NCI-H1436 (cell line): ENCODE results near the gene OGFR.

Experiments used
- DNase-seq: peaks from one replicate; lab custom pipeline; 2025; lab: John Stamatoyannopoulos, UW

Gene OGFR

DNA sequence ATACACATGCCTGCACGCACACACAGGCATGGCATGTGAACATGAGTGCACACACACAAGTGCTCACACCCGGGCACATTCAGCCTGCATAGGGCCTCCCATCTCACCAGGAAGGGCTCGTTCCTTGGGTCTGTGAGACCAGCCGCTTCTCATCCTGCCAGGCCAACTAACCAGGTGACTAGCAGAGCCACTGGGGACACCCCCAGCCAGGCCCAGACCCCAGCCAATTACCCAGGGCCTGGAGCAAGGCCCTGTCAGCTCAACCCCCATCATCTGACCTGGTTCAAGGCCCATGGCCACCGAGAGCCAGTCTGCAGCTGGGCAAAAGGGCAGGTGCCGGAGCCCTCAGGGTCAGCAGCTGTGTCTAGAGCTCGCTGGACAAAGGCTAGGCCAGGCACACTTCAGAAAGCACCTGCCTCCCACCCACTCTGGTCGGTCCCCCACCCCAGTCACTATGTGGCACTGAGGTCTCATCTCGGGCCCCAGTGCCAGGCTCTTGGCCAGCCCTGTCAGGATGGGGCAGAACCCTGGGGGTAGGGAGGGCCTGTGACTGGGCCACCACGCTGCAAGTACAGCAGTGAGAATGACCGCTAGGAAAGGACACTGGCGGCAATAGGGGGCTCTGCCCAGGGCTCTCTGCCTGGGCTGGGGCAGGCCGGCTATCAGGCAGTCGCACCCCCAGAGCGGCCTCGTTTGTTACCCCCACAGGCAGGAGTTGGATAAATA, 35.1 kb upstream of the OGFR start:
- no peak for DNase-seq

- DNase-seq: no peak
These were observed 34.3 kb upstream of the OGFR start for GRCh38 chr20:62770111-62770910.

- no peak for DNase-seq
These were observed 33.7 kb upstream of the OGFR start for GRCh38 chr20:62770916-62771315.

- DNase-seq: no peak
These were observed 33.1 kb upstream of the OGFR start for GRCh38 chr20:62771396-62772102.

- DNase-seq: no peak
These were observed 32.5 kb upstream of the OGFR start for GRCh38 chr20:62772103-62772611.

DNA sequence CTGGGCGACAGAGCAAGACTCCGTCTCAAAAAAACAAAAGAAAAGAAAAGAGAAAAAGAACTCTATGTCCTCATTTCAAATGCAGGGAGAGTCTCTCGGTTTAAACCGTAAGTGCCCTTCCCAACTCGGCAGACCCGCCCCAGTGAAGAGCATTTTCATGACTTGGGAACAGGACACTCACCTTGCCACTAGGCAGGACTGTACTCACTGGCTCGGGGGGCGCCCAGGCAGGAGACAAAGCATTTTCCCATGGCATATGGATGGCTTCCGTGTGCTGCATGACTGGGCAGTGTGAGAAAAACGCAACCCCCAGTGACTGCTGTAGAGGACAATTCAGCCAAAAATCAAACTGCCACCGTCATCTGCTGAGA, 32.0 kb upstream of the OGFR start:
- DNase-seq: no peak

- no peak for DNase-seq
These were observed 31.4 kb upstream of the OGFR start for GRCh38 chr20:62772990-62773844.

- DNase-seq: peak; percentile 15
These were observed 30.6 kb upstream of the OGFR start for GRCh38 chr20:62773845-62774714.

DNA sequence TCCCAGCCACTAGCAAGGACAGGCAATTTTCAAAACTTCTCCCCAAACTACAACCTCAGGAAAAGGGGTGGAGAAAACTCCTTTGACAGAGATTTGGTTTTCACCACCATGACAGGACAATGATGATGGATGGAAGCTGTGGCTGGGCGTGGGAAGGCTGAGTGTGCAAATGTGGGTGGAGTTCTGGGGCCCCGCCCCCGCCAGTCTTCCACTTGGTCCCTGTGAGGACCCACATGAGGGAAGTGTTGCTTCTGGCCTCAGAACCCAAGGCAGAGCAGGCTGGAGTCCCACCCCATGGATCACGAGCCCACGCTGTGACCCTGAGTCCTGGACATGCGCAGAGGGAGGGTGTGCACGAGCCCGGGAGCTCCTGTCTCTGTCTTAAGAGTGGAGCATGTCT, 29.9 kb upstream of the OGFR start:
- DNase-seq: no peak

DNA sequence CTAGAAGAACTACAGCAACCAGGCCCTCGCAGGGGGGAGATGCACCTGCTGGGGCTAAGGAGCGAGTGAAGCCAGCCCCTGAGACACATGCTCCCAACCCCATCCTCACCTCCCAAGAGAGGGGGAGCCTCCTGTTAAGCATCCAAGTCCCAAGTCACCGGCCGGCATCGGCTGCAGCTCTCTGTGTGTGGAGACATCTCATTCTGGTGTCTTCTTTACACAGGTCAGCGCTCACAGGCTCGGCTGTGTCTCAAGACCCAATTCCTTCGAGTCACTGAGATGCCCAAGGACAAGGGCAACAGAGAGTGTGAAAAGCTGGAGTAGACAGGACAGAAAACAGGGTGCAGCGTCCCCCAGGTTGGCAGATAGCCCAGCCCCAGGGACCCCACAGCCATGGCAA, 29.4 kb upstream of the OGFR start:
- no peak for DNase-seq

- DNase-seq: no peak
These were observed 28.5 kb upstream of the OGFR start for GRCh38 chr20:62776035-62776691.

GRCh38 chr20:62776692-62777527, 27.7 kb upstream of the OGFR start:
- DNase-seq: no peak

GRCh38 chr20:62777528-62777830, 27.2 kb upstream of the OGFR start:
- no peak for DNase-seq

DNA sequence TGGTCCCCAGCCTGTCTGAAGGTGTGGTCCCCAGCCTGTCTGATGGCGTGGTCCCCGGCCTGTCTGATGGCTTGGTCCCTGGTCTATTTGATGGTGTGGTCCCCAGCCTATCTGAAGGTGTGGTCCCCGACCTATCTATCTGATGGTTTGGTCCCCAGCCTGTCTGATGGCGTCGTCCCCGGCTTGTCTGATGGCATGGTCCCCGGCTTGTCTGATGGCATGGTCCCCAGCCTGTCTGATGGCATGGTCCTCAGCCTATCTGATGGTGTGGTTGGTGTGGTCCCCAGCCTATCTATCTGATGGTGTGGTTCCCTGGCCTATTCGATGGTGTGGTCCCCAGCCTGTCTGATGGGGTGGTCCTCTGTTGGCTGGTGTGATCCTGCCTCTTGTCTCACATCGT, 26.6 kb upstream of the OGFR start:
- no peak for DNase-seq

GRCh38 chr20:62778601-62779416, 25.8 kb upstream of the OGFR start:
- DNase-seq: no peak

DNA sequence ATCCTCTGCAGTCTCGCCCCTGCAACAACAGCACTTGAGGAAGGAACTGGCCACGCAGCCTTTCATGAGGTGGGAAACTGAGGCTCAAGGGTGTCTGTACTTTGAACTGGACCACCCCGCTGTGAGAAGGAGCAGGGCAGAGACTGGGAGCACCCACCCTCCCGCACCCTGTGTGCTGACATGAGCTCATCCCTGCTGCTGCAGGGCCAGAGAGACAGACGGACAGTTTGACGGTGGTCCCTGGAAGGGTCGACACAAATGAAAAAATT, 25.3 kb upstream of the OGFR start:
- no peak for DNase-seq

GRCh38 chr20:62780204-62780603, 24.4 kb upstream of the OGFR start:
- no peak for DNase-seq

- no peak for DNase-seq
These were observed 23.9 kb upstream of the OGFR start for GRCh38 chr20:62780696-62781095.
